ENCODE data around the gene MMP26.
"Not testable (repeated sequence)": the region's sequence is repeated elsewhere in the genome, so short reads cannot be mapped to it uniquely, and the experiment has no call there.

The MMP26 gene

DNA sequence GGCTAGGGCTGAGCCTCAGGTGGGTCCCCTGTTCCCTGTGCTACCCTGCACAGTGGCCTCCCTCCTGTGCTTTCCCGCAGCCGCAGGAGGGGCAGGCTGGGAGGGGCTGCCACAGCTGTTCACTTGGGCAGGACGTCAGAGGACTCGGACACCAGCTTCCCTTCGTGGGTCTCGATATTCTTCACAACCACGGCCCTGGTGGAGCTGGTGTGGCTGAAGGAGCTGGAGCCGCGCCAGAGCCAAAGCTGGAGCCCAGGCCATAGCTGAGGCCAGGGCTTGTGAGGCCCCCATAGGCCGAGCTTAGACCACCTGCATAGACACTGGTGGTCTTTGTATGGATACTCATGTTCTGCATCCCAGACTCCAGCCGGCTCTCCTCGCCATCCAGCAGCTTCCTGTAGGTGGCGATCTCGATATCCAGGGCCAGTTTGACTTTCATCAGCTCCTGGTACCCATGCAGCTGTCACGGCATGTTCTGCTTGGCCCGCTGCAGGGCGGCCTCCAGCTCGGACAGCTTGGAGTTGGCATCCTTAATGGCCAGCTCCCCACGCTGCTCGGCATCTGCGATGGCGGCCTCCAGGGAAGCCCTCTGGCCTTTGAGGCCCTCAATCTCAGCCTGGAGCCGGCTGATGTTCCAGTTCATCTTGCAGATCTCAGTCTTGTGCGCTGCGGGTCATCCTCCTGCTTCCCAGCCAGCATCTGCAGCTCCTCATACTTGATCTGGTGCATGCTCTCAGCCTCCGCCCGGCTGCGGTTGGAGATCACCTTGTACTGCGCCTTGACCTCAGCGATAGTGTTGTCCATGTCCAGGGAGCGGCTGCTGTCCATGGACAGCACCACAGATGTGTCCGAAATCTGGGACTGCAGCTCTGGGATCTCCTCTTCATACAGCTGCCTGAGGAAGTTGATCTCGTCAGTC, 18.3 kb downstream of the MMP26 start:
- DNase-seq (ENCODE audit: low read depth in 2 of 2): not testable (repeated sequence)

GRCh38 chr11:4727171-4727570, 22.6 kb downstream of the MMP26 start:
- no peak for DNase-seq (ENCODE audit: low read depth in 2 of 2)

- no peak for DNase-seq (ENCODE audit: low read depth in 2 of 2)
Measured at GRCh38 chr11:4740735-4741134, 36.2 kb downstream of the MMP26 start.

DNA sequence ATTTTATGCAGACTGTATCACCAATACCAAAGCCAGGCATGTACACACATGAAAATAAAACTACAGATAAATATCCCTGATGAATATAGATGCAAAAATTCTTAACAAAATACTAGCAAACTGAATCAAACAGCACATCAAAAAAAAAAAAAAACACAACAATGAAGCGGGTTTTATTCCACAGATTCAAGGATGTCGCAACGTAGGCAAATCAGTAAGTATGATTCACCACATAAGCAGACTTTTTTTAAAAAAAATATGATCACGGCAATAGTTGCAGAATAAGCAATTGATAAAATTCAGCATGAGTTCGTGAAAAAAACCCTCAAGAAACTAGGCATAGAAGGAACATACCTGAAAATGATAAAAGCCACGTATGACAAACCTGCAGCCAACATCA, 43.9 kb downstream of the MMP26 start:
- no peak for DNase-seq (ENCODE audit: low read depth in 2 of 2)

DNA sequence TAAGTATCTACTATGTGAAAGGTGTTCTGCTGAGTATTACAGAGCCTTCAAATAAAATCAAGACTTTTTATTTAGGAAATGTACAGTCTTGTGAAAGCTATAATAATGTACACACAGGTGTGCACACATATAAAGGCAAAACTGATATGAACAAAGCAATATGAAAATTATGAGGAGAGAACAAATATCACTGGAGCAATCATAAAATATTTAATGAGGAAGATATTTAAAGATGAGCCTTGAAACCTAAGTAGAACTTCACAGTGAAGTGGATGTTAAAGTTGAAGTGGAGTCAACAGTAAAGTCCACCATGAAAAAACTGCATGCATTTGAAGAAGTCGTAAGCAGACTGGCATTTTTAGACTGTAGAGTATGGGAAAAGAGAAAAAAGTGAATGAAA, 46.6 kb downstream of the MMP26 start:
- no peak for DNase-seq (ENCODE audit: low read depth in 2 of 2)
